Esophagus squamous epithelium (tissue), 5 donors: ENCODE results near the gene MTR. TPM values are rescaled to one million over a fixed set of nuclear protein-coding genes. Genes with fewer than 3 reads are reported as not detected.

Experiments used
- DNase-seq: peaks from one replicate; lab custom pipeline; 2025; lab: John Stamatoyannopoulos, UW
- H3K27ac ChIP-seq, 4 donors: fragments of 200-600 bp; sonication (generic); one replicate each; pipeline ENCODE4 v1.5.1; 2016 to 2019; ENCODE audit warnings: mild to moderate bottlenecking in 1 of 4
- H3K27me3 ChIP-seq, 4 donors: fragments of 200-600 bp; sonication (generic); 1 replicate in 3 of 4; 2 replicates in 1 of 4; pipeline versions ENCODE4 v1.5.1 to v1.6.0; 2017 to 2021; ENCODE audit warnings: antibody characterized with exemption in 1 of 4
- H3K36me3 ChIP-seq, 3 donors: fragments of 200-600 bp; sonication (generic); one replicate each; pipeline ENCODE4 v1.5.1; 2016 to 2019
- H3K4me1 ChIP-seq, 3 donors: fragments of 200-600 bp; sonication (generic); one replicate each; pipeline ENCODE4 v1.5.1; 2017 to 2019
- H3K4me3 ChIP-seq, 4 donors: fragments of 200-600 bp; sonication (generic); 1 replicate in 3 of 4; 2 replicates in 1 of 4; pipeline ENCODE4 v1.5.1; 2016 to 2019; ENCODE audit warnings: mild to moderate bottlenecking in 2 of 4, moderate library complexity in 1 of 4
- H3K9me3 ChIP-seq, 3 donors: fragments of 200-600 bp; sonication (generic); one replicate each; pipeline ENCODE4 v1.5.1; 2016 to 2019
- CTCF ChIP-seq, 6 experiments: fragments of 450-650 bp in 4 of 6; fragments of 200-600 bp in 2 of 6; sonication (generic) in 2 of 6; IDR thresholded peaks; one replicate each; pipeline ENCODE4 v1.5.1; 2016 to 2019; ENCODE audit warnings: antibody characterized with exemption in 6 of 6, mild to moderate bottlenecking in 4 of 6, moderate library complexity in 4 of 6
- POLR2A ChIP-seq, 4 donors: fragments of 450-650 bp; IDR thresholded peaks; one replicate each; pipeline ENCODE4 v1.6.1; 2017; ENCODE audit warnings: antibody characterized with exemption in 4 of 4, mild to moderate bottlenecking in 4 of 4, moderate library complexity in 3 of 4
- WGBS, 2 donors: methylation state at CpG; one replicate each; pipeline ENCODE4 v1.1.5; 2018; 5-methylcytosine and 5-hydroxymethylcytosine counted together
- intact Hi-C: fragments of 100-400 bp; cut with DNase I; formaldehyde crosslinking; loops from one replicate; pipeline ENCODE4 v1.15.0; 2022
- total RNA-seq, 4 donors: library from RNA; depleted of rRNA; stranded (reverse); fragments of >200 nt; gene quantifications; one replicate each; pipeline ENCODE4 v1.1.0, GENCODE V29; 2016
- donor health status: DM: yes; HTN: yes; CAD: no.

MTR gene
- total RNA-seq, 4 donors from 2014 or later: 5.8 to 21.6 (median 9.1) TPM

GRCh38 chr1:236823559-236823958, 28.5 kb downstream of the MTR start:
- no peaks in the 10 kb centered on the region for H3K9me3 ChIP-seq
- H3K27ac ChIP-seq: no peak overlapping the region
- TF ChIP-seq CTCF (IDR thresholded peaks at IDR 0.05): no peak
- no peak for TF ChIP-seq POLR2A (IDR thresholded peaks at IDR 0.05)
- intact Hi-C loops: no loop called here
- 94 to 98% methylated on average over 2 of the region's 2 CpGs for WGBS, 2 donors
- H3K36me3 ChIP-seq: peaks cover 0 to 83% (median 11%) of the 10 kb centered on the region in 3 donors
- DNase-seq: no peak
- no peaks in the 10 kb centered on the region for H3K4me1 ChIP-seq
- H3K27me3 ChIP-seq: no peaks in the 10 kb centered on the region
- no peak overlapping the region for H3K4me3 ChIP-seq

- Histone ChIP-seq H3K27ac (no peak overlapping the region), H3K4me3 (no peak overlapping the region), H3K4me1 (no peaks in the 10 kb centered on the region), H3K36me3 (peaks cover 0 to 99% (median 20%) of the 10 kb centered on the region in 3 donors), H3K9me3 (no peaks in the 10 kb centered on the region), H3K27me3 (no peaks in the 10 kb centered on the region)
- no peak for DNase-seq
- no peak for TF ChIP-seq CTCF (IDR thresholded peaks at IDR 0.05)
- TF ChIP-seq POLR2A (IDR thresholded peaks at IDR 0.05): no peak
- intact Hi-C loops: no loop called here
- 86 to 97% methylated on average over 3 of the region's 3 CpGs for WGBS, 2 donors
Observed at GRCh38 chr1:236829085-236829484, 34.0 kb downstream of the MTR start.

GRCh38 chr1:236830116-236830515, 35.0 kb downstream of the MTR start:
- Histone ChIP-seq H3K4me1 (no peaks in the 10 kb centered on the region), H3K36me3 (peaks cover 0 to 99% (median 20%) of the 10 kb centered on the region in 3 donors), H3K27me3 (no peaks in the 10 kb centered on the region), H3K27ac (no peak overlapping the region), H3K4me3 (no peak overlapping the region), H3K9me3 (no peaks in the 10 kb centered on the region)
- TF ChIP-seq CTCF (IDR thresholded peaks at IDR 0.05): no peak
- no peak for TF ChIP-seq POLR2A (IDR thresholded peaks at IDR 0.05)
- 78 to 83% methylated on average over 3 of the region's 3 CpGs for WGBS, 2 donors
- DNase-seq: no peak
- intact Hi-C loops: no loop called here

GRCh38 chr1:236830560-236830959, 35.5 kb downstream of the MTR start:
- WGBS, 2 donors: 88 to 94% methylated on average over 6 of the region's 6 CpGs
- TF ChIP-seq CTCF (IDR thresholded peaks at IDR 0.05) (no peak), POLR2A (IDR thresholded peaks at IDR 0.05) (no peak)
- Histone ChIP-seq H3K36me3 (peaks cover 0 to 99% (median 20%) of the 10 kb centered on the region in 3 donors), H3K4me3 (no peak overlapping the region), H3K27me3 (no peaks in the 10 kb centered on the region), H3K9me3 (no peaks in the 10 kb centered on the region), H3K4me1 (no peaks in the 10 kb centered on the region), H3K27ac (no peak overlapping the region)
- intact Hi-C loops: no loop called here
- no peak for DNase-seq

- Histone ChIP-seq H3K36me3 (peaks cover 0 to 99% (median 16%) of the 10 kb centered on the region in 3 donors), H3K27me3 (no peaks in the 10 kb centered on the region), H3K9me3 (no peaks in the 10 kb centered on the region), H3K4me1 (no peaks in the 10 kb centered on the region), H3K27ac (no peak overlapping the region), H3K4me3 (no peak overlapping the region)
- DNase-seq: no peak
- TF ChIP-seq POLR2A (IDR thresholded peaks at IDR 0.05) (no peak), CTCF (IDR thresholded peaks at IDR 0.05) (no peak)
- intact Hi-C loops: no loop called here
- WGBS, 2 donors: 93 to 97% methylated on average over 2 of the region's 2 CpGs
Observed at GRCh38 chr1:236833575-236833974, 38.5 kb downstream of the MTR start.
